Cardiac muscle cell (in vitro differentiated cells and primary cell): ENCODE data around the gene LINS1. TPM values are rescaled to one million over a fixed set of nuclear protein-coding genes. Genes with fewer than 3 reads are reported as not detected.
A peak's percentile ranks its signal among the peaks of the same experiment; 100 is the strongest.

Experiments
- DNase-seq, 2 donors: peaks; one replicate each; pipeline versions ENCODE4 v3.0.0 to v3.0.0-alpha.2; 2010 to 2017; ENCODE audit warnings: low read depth in 1 of 2, low spot score in 1 of 2
- H3K27ac ChIP-seq: fragments of 200-600 bp; sonication (generic); 2 replicates; pipeline ENCODE4 v1.5.1; 2016
- H3K27me3 ChIP-seq: fragments of 200-600 bp; sonication (generic); 2 replicates; pipeline ENCODE4 v1.6.0; 2016; ENCODE audit warnings: control low read depth
- H3K36me3 ChIP-seq: fragments of 200-600 bp; sonication (generic); 2 replicates; pipeline ENCODE4 v1.5.1; 2016; ENCODE audit warnings: control low read depth
- H3K4me1 ChIP-seq: fragments of 200-600 bp; sonication (generic); 2 replicates; pipeline ENCODE4 v1.8.1; 2017; ENCODE audit warnings: low read depth, mild to moderate bottlenecking, mixed run types
- H3K4me3 ChIP-seq: fragments of 200-600 bp; sonication (generic); 2 replicates; pipeline ENCODE4 v1.5.1; 2016; ENCODE audit warnings: mild to moderate bottlenecking
- H3K9me3 ChIP-seq: fragments of 200-600 bp; sonication (generic); 2 replicates; pipeline ENCODE4 v1.5.1; 2017; ENCODE audit warnings: low read depth, mild to moderate bottlenecking, control low read depth
- CTCF ChIP-seq: IDR thresholded peaks from 2 replicates; pipeline ENCODE4 v1.5.1; 2012; ENCODE audit warnings: low read depth, mild to moderate bottlenecking, low read length
- polyA plus RNA-seq: library from polyadenylated mRNA; unstranded; fragments of >200 nt; fragmentation: Nextera tagmentation; extraction: Ambion mirVana; gene quantifications from 2 replicates; pipeline ENCODE4 v1.2.1, GENCODE V29; 2016
- total RNA-seq: library from RNA; depleted of rRNA; stranded (reverse); fragments of >200 nt; gene quantifications from 2 replicates; pipeline ENCODE4 v1.2.3, GENCODE V29; 2016

Gene LINS1
- total and polyA plus RNA-seq, 2 experiments from 2014 or later = 7.4 to 9.2 TPM

- Histone ChIP-seq H3K4me3 (no peak overlapping the region), H3K27ac (no peak overlapping the region), H3K4me1 (peaks cover 5% of the 10 kb centered on the region), H3K9me3 (no peaks in the 10 kb centered on the region), H3K36me3 (no peaks in the 10 kb centered on the region), H3K27me3 (no peaks in the 10 kb centered on the region)
- no peak for DNase-seq
- TF ChIP-seq CTCF = no peak
Observed at GRCh38 chr15:100642950-100643338, 41.0 kb upstream of the LINS1 start.

- H3K27ac ChIP-seq = no peak overlapping the region
- peaks cover 5% of the 10 kb centered on the region for H3K4me1 ChIP-seq
- TF ChIP-seq CTCF = no peak
- H3K9me3 ChIP-seq = no peaks in the 10 kb centered on the region
- H3K27me3 ChIP-seq = no peaks in the 10 kb centered on the region
- H3K4me3 ChIP-seq = no peak overlapping the region
- H3K36me3 ChIP-seq = no peaks in the 10 kb centered on the region
- peak in 1 of 2 donors; percentile 35 for DNase-seq
Observed at GRCh38 chr15:100642213-100642949, 40.4 kb upstream of the LINS1 start.

GRCh38 chr15:100638177-100638730, 36.3 kb upstream of the LINS1 start:
- no peak for TF ChIP-seq CTCF
- Histone ChIP-seq H3K27ac (no peak overlapping the region), H3K27me3 (no peaks in the 10 kb centered on the region), H3K36me3 (no peaks in the 10 kb centered on the region), H3K9me3 (no peaks in the 10 kb centered on the region), H3K4me3 (no peak overlapping the region), H3K4me1 (no peaks in the 10 kb centered on the region)
- DNase-seq = no peak

GRCh38 chr15:100635406-100636071, 33.6 kb upstream of the LINS1 start:
- no peak for TF ChIP-seq CTCF
- Histone ChIP-seq H3K27me3 (no peaks in the 10 kb centered on the region), H3K4me3 (no peak overlapping the region), H3K9me3 (no peaks in the 10 kb centered on the region), H3K36me3 (peaks cover 4% of the 10 kb centered on the region), H3K27ac (no peak overlapping the region), H3K4me1 (peaks cover 9% of the 10 kb centered on the region)
- DNase-seq = no peak

- Histone ChIP-seq H3K36me3 (peaks cover 13% of the 10 kb centered on the region), H3K27me3 (no peaks in the 10 kb centered on the region), H3K4me1 (peaks cover 9% of the 10 kb centered on the region), H3K4me3 (no peak overlapping the region), H3K27ac (no peak overlapping the region), H3K9me3 (no peaks in the 10 kb centered on the region)
- no peak for DNase-seq
- no peak for TF ChIP-seq CTCF
Observed at GRCh38 chr15:100633763-100634075, 31.7 kb upstream of the LINS1 start.
